Measurements from ENCODE around the gene VENTX. TPM values are rescaled to one million over a fixed set of nuclear protein-coding genes. Genes with fewer than 3 reads are reported as not detected.

Gene VENTX
- polyA plus RNA-seq, 1 donor (not counting 4 experiments of a cell fraction or from before 2014, with no cell fraction given) = not detected

DNA sequence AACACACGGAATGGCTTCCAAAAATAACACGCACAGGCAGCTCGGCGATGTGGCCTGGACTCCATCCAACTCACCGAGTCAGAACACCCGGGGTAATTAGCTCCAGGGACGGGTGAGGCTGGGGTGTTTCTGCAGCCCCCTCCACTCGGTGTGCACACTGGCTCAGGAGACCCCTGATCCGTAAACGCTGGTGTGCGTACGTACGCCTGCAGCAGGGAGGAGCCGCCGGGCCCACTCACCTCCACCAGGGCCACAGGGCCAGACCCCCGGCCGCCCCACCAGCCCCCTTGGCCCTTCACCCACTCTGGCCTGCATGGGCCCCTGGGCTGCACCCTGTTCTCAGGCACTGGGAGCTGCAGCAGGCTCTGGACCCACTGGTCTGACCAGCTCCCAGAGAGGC is 30.0 kb upstream of the VENTX start:
- no peak overlapping the region for H3K4me3 ChIP-seq (ENCODE audit: control insufficient read depth in 2 of 3, extremely low read depth in 1 of 3, insufficient read depth in 2 of 3, low read depth in 1 of 3, low read length in 3 of 3)
- H4K20me1 ChIP-seq (ENCODE audit: control insufficient read depth, extremely low read depth, insufficient read depth, low read length) = no peaks in the 10 kb centered on the region
- no peak for DNase-seq (ENCODE audit: low read depth, low spot score)
- TF ChIP-seq EZH2 (IDR thresholded peaks at IDR 0.05; ENCODE audit: low read length) = no peak
- TF ChIP-seq, protein P1, sequence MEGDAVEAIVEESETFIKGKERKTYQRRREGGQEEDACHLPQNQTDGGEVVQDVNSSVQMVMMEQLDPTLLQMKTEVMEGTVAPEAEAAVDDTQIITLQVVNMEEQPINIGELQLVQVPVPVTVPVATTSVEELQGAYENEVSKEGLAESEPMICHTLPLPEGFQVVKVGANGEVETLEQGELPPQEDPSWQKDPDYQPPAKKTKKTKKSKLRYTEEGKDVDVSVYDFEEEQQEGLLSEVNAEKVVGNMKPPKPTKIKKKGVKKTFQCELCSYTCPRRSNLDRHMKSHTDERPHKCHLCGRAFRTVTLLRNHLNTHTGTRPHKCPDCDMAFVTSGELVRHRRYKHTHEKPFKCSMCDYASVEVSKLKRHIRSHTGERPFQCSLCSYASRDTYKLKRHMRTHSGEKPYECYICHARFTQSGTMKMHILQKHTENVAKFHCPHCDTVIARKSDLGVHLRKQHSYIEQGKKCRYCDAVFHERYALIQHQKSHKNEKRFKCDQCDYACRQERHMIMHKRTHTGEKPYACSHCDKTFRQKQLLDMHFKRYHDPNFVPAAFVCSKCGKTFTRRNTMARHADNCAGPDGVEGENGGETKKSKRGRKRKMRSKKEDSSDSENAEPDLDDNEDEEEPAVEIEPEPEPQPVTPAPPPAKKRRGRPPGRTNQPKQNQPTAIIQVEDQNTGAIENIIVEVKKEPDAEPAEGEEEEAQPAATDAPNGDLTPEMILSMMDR (optimal IDR thresholded peaks at IDR 0.05 in 1 of 3, IDR thresholded peaks at IDR 0.05 in 1 of 3, conservative IDR thresholded peaks at IDR 0.05 in 1 of 3; ENCODE audit: extremely low read depth in 1 of 3, insufficient read depth in 2 of 3, low read length in 3 of 3) = no peak
- H3K4me1 ChIP-seq (ENCODE audit: control insufficient read depth, extremely low read depth, insufficient read depth, low read length) = no peaks in the 10 kb centered on the region
- no peaks in the 10 kb centered on the region for H3K79me2 ChIP-seq (ENCODE audit: control insufficient read depth, insufficient read depth, low read length)
- H3K9me1 ChIP-seq (ENCODE audit: control insufficient read depth, extremely low read depth, insufficient read depth, low read length) = no peaks in the 10 kb centered on the region
- dilution Hi-C loops (cut with MboI; ENCODE audit: extremely low pct_ligation_motif_present, low sequenced_read_pairs) = no loop called here
- FAIRE-seq = no peak
- H3K4me2 ChIP-seq (ENCODE audit: control insufficient read depth, extremely low read depth, insufficient read depth, low read depth, low read length) = no peak overlapping the region
- no peak overlapping the region for H3K9ac ChIP-seq (ENCODE audit: control insufficient read depth, extremely low read depth, insufficient read depth, low read length)
- no peak overlapping the region for H3K27ac ChIP-seq (ENCODE audit: control insufficient read depth, insufficient read depth, low read length)
- H3K9me3 ChIP-seq (ENCODE audit: control insufficient read depth, low read depth, low read length) = no peaks in the 10 kb centered on the region
- no peak overlapping the region for H2AFZ ChIP-seq (ENCODE audit: control insufficient read depth, low read length)
- H3K36me3 ChIP-seq (ENCODE audit: control insufficient read depth in 2 of 2, extremely low read depth in 1 of 2, insufficient read depth in 2 of 2, low read length in 2 of 2) = no peaks in the 10 kb centered on the region
- H3K27me3 ChIP-seq (ENCODE audit: control insufficient read depth, extremely low read depth, insufficient read depth, low read length) = peaks cover 13% of the 10 kb centered on the region

DNA sequence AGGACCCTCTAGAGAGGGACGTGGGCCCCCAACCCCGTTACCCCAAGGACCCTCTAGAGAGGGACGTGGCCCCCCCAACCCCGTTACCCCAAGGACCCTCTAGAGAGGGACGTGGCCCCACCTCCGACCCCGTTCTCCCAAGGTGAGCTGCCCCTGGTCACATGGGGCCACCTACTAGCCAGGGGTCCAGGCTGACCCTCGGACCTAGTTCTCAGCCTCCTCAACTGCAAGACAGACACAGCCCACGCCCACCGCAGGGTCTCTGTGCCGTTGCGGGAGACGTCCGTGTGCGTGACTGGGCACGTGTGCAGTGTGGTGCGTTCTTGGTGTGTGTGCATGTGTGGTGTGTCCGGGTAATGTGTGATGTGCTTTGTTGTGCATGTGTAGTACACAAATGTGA is 29.2 kb upstream of the VENTX start:
- H3K4me2 ChIP-seq (ENCODE audit: control insufficient read depth, extremely low read depth, insufficient read depth, low read depth, low read length) = no peak overlapping the region
- no peaks in the 10 kb centered on the region for H3K79me2 ChIP-seq (ENCODE audit: control insufficient read depth, insufficient read depth, low read length)
- H3K27ac ChIP-seq (ENCODE audit: control insufficient read depth, insufficient read depth, low read length) = no peak overlapping the region
- H3K4me1 ChIP-seq (ENCODE audit: control insufficient read depth, extremely low read depth, insufficient read depth, low read length) = no peaks in the 10 kb centered on the region
- dilution Hi-C loops (cut with MboI; ENCODE audit: extremely low pct_ligation_motif_present, low sequenced_read_pairs) = no loop called here
- H3K36me3 ChIP-seq (ENCODE audit: control insufficient read depth in 2 of 2, extremely low read depth in 1 of 2, insufficient read depth in 2 of 2, low read length in 2 of 2) = no peaks in the 10 kb centered on the region
- no peak for FAIRE-seq
- H3K9me1 ChIP-seq (ENCODE audit: control insufficient read depth, extremely low read depth, insufficient read depth, low read length) = no peaks in the 10 kb centered on the region
- H3K27me3 ChIP-seq (ENCODE audit: control insufficient read depth, extremely low read depth, insufficient read depth, low read length) = peaks cover 13% of the 10 kb centered on the region
- H4K20me1 ChIP-seq (ENCODE audit: control insufficient read depth, extremely low read depth, insufficient read depth, low read length) = no peaks in the 10 kb centered on the region
- no peaks in the 10 kb centered on the region for H3K9me3 ChIP-seq (ENCODE audit: control insufficient read depth, low read depth, low read length)
- H2AFZ ChIP-seq (ENCODE audit: control insufficient read depth, low read length) = no peak overlapping the region
- no peak for DNase-seq (ENCODE audit: low read depth, low spot score)
- no peak overlapping the region for H3K4me3 ChIP-seq (ENCODE audit: control insufficient read depth in 2 of 3, extremely low read depth in 1 of 3, insufficient read depth in 2 of 3, low read depth in 1 of 3, low read length in 3 of 3)
- H3K9ac ChIP-seq (ENCODE audit: control insufficient read depth, extremely low read depth, insufficient read depth, low read length) = no peak overlapping the region
- TF ChIP-seq, protein P1 (optimal IDR thresholded peaks at IDR 0.05 in 1 of 3, IDR thresholded peaks at IDR 0.05 in 1 of 3, conservative IDR thresholded peaks at IDR 0.05 in 1 of 3; ENCODE audit: extremely low read depth in 1 of 3, insufficient read depth in 2 of 3, low read length in 3 of 3) = no peak
- TF ChIP-seq EZH2 (IDR thresholded peaks at IDR 0.05; ENCODE audit: low read length) = no peak
